ENCODE results near the gene MINDY3.
"Not testable (repeated sequence)": the region's sequence is repeated elsewhere in the genome, so short reads cannot be mapped to it uniquely, and the experiment has no call there.

Gene MINDY3

DNA sequence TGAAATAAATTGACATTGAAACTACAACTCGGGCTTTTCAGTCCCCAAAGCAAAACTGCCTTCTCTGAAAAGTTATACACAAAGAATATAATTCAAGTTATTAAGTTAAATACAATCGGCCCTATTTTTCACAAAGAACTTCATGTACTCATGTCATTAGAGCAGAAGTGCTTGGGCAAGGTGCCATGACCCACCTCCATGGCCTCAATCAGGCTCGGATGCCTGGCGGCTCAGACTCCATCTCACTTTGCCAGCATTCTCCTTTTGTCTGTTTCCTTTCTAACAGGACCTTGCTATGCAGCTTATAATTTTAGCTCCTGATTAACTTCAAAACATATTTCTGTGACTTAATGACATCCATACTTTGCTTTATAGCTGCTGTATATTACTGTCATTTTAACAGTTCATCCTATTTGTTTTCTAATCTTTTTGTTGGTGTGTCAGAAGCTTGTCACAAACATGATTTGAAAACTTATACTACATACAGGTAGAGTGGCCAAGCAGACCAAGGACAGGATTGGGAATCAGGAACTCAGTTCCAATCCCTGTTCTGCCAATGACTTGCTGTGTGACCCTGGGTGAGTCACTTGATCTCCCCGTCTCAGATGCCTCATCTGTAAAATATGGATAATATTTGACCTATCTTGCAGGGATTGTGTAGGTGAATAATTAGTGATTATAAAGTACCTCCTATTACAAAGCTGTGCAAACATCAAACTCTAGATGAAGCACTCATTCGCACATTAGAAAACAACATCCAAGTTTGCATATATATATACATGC lies 79.8 kb downstream of the MINDY3 start:
- DNase-seq (ENCODE audit: low read depth) = peak; percentile 52

DNA sequence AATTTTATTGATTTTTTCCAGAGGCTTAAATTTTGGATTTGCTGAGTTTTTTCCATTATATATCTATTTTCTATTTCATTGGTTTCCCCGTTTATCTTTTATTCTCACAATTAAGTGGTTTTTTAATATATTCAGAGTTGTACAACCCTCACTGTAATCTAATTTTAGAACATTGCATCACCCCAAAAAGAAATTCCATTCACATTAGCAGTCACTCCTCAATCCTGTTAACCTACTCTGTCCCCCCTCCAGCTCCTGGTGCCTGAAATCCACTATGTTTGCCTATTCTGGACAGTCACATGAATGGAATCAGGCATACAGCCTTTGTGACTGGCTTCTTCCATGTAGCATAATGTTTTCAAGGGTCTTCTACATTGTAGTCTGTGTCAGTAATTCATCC lies 84.8 kb downstream of the MINDY3 start:
- DNase-seq (ENCODE audit: low read depth) = peak; percentile 66

DNA sequence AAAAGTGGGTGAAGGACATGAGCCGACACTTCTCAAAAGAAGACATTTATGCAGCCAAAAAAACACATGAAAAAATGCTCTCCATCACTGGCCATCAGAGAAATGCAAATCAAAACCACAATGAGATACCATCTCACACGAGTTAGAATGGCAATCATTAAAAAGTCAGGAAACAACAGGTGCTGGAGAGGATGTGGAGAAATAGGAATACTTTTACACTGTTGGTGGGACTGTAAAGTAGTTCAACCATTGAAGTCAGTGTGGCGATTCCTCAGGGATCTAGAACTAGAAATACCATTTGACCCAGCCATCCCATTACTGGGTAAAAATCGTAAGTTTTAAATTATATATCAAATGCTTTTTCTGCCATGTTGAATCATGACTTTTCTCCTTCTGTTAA lies 85.8 kb downstream of the MINDY3 start:
- DNase-seq (ENCODE audit: low read depth) = not testable (repeated sequence)

DNA sequence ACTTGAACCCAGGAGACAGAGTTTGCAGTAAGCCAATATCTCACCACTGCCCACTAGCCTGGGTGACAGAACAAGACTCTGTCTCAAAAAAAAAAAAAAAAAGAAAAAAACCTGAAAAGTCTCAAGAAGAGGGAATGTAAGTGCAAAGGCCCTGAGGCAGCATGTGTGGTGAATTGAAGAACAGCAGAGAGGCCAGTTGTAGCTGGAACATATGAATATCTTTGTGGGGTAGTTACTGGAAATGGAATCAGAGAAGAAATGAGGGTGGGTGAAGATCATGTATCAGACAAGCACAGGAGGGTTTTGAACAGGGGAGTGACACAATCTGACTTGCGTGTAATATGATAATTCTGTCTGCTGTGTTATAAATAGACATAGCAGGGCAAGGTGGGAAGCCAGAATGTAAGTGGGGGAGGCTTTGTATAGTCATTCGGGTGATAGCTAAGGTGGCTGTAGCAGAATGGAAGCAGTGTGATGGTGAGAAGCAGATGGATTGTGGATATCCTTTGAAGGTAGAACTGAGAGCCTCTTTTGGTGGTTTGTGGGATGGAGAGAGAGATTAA lies 95.3 kb downstream of the MINDY3 start:
- DNase-seq (ENCODE audit: low read depth) = no peak

DNA sequence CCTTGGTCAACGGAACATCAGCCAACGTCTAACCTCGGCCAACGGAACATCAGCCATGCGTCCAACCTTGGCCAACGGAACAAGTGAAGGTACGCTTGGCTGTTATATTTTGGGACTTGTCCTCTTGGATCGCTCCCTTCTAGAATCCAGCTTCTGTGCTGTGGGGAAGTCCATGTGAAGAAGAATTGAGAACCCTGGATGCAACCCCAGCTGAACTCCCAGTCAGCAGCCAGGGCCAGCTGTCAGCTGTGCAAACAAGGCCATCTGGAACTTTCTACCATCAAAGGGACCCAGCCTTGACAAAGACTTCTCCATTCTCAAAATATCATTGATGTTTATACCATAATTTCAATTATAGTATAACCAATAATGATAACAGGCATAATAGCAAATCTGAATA lies 97.3 kb downstream of the MINDY3 start:
- no peak for DNase-seq (ENCODE audit: low read depth)

DNA sequence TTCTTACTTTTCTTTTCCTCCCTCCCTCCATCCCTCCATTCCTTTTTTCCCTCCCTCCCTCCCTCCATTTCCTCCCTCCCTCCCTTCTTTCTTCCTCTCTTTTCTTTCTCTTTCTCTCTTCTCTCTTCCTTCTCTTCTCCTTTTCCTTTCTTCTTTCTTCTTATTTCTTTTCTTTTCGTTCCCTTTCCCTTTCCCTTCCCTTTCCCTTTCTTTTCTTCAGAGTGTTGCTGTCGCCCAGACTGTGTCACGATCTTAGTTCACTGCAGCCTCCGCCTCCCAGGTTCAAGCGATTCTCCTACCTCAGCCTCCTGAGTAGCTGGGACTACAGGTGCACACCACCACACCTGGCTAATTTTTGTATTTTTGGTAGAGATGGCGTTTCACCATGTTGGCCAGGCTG lies 98.1 kb downstream of the MINDY3 start:
- not testable (repeated sequence) for DNase-seq (ENCODE audit: low read depth)

DNA sequence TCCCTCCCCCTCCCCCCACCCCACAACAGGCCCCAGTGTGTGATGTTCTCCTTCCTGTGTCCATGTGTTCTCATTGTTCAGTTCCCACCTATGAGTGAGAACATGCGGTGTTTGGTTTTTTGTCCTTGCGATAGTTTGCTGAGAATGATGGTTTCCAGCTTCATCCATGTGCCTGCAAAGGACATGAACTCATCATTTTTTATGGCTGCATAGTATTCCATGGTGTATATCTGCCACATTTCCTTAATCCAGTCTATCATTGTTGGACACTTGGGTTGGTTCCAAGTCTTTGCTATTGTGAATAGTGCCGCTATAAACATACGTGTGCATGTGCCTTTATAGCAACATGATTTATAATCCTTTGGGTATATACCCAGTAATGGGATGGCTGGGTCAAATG lies 99.1 kb downstream of the MINDY3 start:
- DNase-seq (ENCODE audit: low read depth) = not testable (repeated sequence)

DNA sequence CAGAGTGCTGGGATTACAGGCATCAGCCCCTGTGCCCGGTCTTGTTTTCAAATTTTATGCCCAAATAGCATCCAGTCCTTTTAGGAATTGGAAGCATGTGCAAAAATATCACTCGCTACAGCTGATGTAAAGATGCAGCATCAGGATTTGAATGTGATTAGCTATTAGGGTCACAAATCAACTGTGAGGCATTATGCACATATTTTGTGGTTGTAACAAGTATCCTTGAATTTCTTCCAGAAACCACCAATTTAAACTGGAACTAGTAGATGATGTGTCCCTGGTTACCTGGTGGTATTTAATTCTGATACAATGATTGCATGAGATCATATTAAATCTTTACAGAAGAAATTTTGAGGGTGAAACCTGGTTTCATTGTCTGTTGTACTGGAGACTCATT lies 99.6 kb downstream of the MINDY3 start:
- no peak for DNase-seq (ENCODE audit: low read depth)

DNA sequence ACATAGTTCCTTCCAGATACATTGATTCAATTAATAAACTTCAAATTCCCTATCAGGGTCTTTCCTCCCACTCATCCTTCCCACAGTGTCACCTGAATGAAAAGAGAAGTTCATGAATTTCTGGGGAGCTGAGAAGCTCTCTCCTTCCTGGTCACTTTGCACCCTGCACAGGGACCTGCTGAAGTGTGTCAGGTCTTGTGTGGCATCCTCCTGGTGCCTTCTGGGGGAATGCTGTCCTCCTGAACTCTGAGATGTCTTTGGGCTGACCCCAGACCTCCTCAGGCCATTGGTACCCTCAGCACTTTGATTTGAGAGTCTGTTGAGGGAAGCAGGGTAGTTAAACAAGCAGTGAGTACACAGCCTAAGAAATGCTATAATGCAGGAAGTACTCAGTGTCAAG lies 101.0 kb downstream of the MINDY3 start:
- no peak for DNase-seq (ENCODE audit: low read depth)

DNA sequence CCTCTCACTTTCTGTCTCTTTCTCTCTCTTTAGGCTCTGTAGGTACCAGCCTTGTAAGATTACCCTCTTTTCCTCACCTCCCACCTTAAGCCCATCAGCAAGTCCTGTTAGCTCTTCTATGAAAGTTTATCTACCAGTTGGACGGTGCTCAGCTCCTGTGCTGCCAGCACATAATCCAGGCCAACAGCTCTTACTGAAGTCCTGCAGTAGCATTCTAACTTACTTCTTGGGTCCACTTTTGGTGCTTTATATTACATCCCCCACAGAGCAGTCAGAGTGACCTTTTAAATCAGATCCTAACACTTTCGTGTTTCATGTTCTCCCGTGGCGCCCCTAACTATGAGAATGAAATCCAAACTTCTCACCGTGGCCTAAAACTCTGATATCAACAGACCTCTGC lies 101.7 kb downstream of the MINDY3 start:
- no peak for DNase-seq (ENCODE audit: low read depth)

DNA sequence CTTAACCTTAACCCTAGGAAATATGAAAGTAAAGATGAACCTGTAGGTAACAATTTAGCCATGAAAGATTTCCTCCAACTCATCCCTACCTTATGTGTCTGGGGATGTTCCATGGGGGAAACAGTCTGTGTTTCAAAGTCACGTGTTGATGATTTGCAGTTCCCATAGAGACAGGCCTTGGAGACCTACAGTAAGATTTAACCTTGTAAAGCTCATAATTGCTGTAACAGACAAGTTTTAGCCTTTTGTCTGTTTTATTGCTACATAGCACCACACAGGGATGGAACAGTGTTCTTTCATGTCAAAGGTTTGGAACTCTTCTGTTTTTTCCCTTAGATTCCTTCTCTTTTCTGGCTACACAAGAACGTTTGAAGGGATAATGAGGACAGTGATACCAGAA lies 105.4 kb downstream of the MINDY3 start:
- no peak for DNase-seq (ENCODE audit: low read depth)

DNA sequence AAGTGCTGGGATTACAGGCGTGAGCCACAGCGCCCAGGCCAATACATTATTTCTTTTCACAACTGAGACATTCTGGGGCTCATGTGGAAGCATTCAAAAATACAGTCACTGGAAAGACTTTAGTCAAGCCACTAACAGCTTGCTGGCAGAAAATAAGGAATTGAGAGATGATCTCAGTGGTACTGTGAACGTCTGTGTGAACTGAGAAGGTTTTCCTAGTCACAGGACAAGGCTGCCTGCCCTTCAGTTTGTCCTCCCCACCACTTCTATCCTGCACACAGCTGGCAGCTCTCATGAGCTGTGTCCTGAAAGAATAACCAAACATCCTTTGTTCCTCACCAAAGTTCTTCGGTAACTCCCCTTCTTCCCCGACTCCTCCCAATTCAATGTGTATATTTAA lies 109.3 kb downstream of the MINDY3 start:
- no peak for DNase-seq (ENCODE audit: low read depth)

DNA sequence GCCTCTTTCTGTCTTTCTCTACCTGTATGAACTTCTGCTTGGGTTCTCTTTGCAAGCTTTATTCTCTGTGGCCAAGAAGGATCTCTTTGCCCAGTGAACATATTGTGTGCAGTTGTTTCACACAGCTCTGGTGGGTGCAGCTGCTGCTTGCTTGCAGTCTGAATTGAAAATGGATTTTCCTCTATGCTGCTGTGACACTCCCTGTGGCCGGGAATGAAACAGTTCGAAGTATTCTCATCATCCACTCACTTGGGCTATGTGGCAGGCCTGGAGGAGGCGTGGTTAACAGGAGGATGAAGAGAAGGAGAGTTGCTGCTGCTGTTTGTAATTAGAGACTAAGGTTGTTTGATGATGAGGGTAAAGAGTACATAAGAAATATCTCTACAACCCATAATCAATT lies 112.2 kb downstream of the MINDY3 start:
- peak; percentile 6 for DNase-seq (ENCODE audit: low read depth)

DNA sequence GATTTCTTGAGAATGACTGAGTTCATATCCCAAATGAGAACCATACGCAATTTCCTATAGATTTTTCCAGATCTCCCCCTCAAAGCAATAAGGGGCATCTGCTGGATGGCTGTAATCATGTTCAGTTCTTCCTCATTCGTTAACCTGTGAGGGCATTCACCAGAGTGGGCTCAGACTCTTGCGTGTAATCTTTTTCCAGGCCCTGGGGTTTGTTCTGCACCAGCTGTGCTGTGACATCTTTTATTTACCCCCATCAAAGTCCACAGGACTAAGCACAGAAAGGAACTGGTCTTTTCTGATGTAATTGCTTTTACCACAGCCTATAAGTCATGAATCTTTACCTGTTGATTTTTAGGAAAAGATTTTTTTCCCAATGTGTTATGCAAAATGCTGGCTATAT lies 112.7 kb downstream of the MINDY3 start:
- DNase-seq (ENCODE audit: low read depth) = no peak

DNA sequence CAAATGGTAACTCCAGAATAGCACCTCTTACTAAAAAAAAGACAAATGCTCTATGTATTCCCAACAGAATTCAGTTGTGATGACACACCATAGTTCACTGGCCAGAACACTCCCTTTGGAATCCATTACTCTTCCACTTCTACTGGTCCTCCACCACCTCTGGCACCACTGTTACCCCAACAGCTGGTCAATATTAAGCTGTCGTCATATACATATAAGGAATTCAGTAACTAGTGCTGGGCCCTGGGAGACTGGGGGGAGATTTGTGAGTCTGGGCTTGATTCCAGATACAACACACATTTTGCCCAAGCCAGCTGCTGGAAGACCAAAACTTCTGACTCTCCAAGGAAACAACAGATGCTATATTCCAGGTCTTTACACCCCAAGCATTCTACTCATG lies 114.6 kb downstream of the MINDY3 start:
- no peak for DNase-seq (ENCODE audit: low read depth)

DNA sequence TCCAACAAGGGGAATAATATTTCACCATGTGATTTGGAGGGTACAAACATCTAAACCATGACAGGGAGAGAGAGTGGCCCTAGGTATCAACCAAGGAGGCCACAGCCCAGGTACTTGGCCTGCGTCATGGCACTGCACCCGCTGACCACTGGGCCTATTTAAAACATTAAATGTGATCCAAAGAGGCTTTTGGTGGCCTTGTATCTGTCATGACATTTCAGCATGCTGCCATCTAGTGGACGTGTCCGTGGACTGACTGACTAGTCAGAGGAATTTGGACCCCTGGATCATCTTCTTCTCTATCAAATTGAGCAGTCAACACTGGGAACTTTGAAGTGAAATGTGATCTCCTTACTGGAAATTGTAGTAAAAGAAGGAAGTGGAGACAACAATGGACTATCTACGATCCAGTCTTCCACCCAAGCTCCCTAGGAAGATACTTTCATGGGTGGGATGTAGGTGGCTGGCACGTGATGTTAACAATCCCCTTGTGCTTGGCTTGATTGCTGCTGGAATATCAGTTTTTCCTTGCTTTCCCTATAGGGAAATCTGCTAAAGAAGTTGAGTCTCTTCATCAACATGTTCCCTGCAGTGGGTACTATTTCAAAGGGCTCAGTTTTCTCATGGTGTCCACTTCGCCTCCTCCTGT lies 116.0 kb downstream of the MINDY3 start:
- DNase-seq (ENCODE audit: low read depth) = peak; percentile 75

DNA sequence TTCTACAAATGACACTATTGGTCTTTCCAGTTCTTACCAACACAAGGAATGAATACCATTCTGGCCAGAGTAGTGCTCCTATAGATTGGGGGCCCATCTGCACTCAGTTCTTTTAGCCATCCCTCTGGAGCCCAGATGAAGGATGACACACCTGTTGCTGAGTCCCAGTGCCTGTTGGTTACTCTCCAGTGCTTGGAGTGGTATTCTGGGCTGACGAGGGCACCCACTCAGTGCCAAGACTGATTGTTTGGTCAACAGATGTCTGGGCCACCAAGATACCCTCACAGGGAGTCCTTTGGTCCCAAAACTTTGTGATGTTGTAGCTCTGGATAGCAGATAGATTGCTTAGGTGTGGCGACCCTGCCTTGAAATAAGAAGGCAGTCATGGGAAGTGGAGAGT lies 116.9 kb downstream of the MINDY3 start:
- no peak for DNase-seq (ENCODE audit: low read depth)

DNA sequence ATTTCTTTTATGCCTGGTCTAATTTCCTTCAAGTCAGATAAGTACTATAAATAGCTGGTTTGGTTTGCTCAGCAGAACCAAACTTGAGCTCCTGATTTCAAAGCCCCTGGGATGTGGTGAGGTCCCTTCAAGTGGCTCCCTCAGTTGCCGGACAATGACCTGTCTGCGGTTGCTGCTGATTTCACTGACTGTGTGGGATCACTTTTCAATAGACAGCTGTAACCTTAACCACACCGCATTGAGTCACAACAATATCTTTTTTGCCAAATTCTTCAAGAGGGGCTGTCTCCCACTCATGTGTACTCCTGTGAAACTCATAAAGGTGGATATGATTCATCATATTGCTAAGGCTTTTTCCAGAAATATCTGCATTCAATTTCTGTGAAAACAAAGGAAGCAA lies 117.5 kb downstream of the MINDY3 start:
- no peak for DNase-seq (ENCODE audit: low read depth)

DNA sequence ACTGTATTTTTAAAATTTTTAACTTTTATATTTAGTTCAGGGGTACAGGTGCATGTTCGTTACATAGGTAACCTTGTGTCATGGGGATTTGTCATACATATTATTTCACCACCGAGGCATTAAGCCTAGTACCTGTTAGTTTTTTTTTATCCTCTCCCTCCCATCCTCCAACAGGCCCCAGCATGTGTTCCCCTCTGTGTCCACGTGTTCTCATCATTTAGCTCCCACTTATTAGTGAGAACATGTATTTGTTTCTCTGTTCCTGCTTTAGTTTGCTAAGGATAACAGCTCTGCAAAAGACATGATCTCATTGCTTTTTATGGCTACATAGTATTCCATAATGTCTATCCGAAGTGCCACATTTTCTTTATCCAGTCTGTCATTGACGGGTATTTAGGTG lies 118.2 kb downstream of the MINDY3 start:
- no peak for DNase-seq (ENCODE audit: low read depth)

DNA sequence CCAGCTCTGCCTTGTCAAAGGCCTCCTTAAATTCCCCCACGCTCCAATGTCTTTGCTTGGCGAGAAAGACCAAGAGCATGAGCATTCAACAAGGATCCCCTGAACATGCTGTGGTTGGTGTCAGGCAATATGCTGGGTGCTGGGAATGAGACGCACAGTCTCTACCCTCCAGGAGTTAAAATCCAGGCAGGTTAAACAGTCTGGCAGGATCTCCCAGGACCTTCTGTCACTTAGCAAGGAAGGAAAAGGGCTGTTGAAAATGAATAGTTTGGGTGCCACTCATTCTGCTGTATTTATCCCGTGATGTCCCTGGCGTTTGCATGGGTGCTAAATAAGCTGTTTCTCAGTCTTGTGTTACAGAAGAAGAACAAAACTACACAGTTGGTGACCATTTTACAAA lies 118.7 kb downstream of the MINDY3 start:
- DNase-seq (ENCODE audit: low read depth) = no peak

DNA sequence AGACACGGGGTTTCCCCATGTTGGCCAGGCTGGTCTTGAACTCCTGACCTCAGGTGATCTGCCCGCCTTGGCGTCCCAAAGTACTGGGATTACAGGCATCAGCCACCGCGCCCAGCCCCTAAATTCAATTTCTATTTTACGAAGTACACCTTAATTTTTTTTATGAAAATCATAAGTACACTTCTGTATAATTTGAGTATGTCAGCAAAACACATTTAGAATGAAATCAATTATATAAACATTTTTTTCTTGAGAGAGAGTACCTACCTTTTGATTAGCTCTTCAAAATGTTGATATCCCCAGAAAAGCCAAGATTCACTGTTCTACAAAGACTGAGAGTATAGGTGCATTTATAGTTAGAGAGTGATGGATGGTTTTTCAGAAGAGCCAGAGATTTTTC lies 120.0 kb downstream of the MINDY3 start:
- no peak for DNase-seq (ENCODE audit: low read depth)

DNA sequence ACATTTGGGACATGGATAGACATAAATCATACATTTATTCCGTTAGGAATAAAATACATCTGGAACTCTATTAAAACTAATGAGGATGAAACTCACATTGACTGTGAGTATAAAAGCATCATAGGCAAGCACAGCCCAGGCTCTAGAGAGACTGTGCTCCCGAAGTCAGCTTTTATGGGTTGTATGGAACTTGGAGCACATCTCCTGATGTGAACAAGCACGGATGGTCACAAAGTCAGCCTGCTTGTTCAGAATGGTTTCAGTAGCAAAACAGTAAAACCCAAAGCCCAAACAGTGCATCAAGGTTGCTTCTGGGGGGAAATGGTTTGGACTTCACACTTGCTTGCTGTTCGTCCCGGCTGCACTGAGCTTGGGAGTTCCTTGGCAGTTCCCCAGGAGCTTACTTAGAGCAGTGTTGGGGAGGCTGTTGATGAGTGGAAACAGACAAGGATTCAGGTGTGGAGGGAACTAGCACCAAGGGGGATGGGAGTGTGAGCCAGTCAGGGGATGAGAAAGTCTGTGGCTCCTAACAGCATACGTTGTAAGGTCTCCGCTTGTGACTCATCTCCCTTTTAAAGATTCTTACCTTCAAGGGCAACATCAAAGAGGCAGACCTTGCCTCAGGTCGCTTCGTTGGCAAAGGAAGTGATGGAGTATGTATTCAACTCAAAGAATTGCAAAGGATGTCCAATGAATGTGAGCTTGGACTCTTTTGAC lies 120.9 kb downstream of the MINDY3 start:
- DNase-seq (ENCODE audit: low read depth) = no peak

Data from ELR (cell line).